K562 (cell line): ENCODE measurements around the gene HJV. TPM values are rescaled to one million over a fixed set of nuclear protein-coding genes. Genes with fewer than 3 reads are reported as not detected.
"Not testable (repeated sequence)": the region's sequence is repeated elsewhere in the genome, so short reads cannot be mapped to it uniquely, and the experiment has no call there.

Experiments
- ATAC-seq: fragments of 200-7000 bp; cut with Tn5 transposase; 3 replicates; pipeline ENCODE4 v1.9.1; 2020; ENCODE audit warnings: moderate library complexity
- BruUV-seq: library from RNA; stranded (reverse); fragments of 400-500 nt; replicated peaks from 2 replicates; lab custom pipeline; 2021; lab: Mats Ljungman, UMichigan
- CTCF ChIA-PET: fragments of 300-600 bp; formaldehyde crosslinking; extraction: SDS; loops from one replicate; lab custom pipeline; 2021; ENCODE audit warnings: low intra/inter-chr PET ratio; lab: Yijun Ruan, JAX
- POLR2A ChIA-PET: fragments of 300-600, 350-650 bp; sonication (Branson Sonifier 250); formaldehyde crosslinking; extraction: SDS; loops from one replicate; lab custom pipeline; 2021; ENCODE audit warnings: antibody characterized with exemption, inconsistent platforms; lab: Yijun Ruan, JAX
- DNase-seq, 4 experiments: peaks; one replicate each; pipeline versions ENCODE4 v3.0.0 to v3.0.0-alpha.2; 2011 to 2018; ENCODE audit warnings: low spot score in 3 of 4, mixed read lengths in 3 of 4; ENCODE audit errors: extremely low read depth in 1 of 4
- FAIRE-seq: peaks from 2 replicates; lab custom pipeline; 2011; peaks lifted over from hg19 to GRCh38; lab: Jason Lieb, UNC
- H2AFZ ChIP-seq: 2 replicates; pipeline ENCODE4 v1.6.0; 2011; ENCODE audit warnings: low read depth, low read length, control low read depth, inconsistent platforms
- H3K27ac ChIP-seq: fragments of 200-600 bp; 3 replicates; pipeline ENCODE4 v1.8.0; 2011; ENCODE audit warnings: low read depth, mild to moderate bottlenecking, control low read depth, inconsistent platforms, low read length, moderate library complexity, mixed read lengths; ENCODE audit errors: extremely low read depth
- H3K27me3 ChIP-seq, 2 experiments: fragments of 300-600 bp in 1 of 2; 2 replicates in 1 of 2; 3 replicates in 1 of 2; pipeline versions ENCODE4 v1.6.0 to v1.8.0; 2011; ENCODE audit warnings: inconsistent platforms in 2 of 2, low read length in 2 of 2, mild to moderate bottlenecking in 1 of 2, mixed read lengths in 1 of 2, moderate library complexity in 1 of 2; ENCODE audit not compliant: control insufficient read depth in 2 of 2, insufficient read depth in 2 of 2
- H3K36me3 ChIP-seq: fragments of 300-600 bp; 3 replicates; pipeline ENCODE4 v1.8.0; 2011; ENCODE audit warnings: mild to moderate bottlenecking, low read length, inconsistent platforms; ENCODE audit not compliant: control insufficient read depth, insufficient read depth
- H3K4me1 ChIP-seq, 2 experiments: fragments of 200-600 bp in 1 of 2; replicated peaks in 1 of 2; 2 replicates in 1 of 2; 3 replicates in 1 of 2; pipeline versions ENCODE4 v1.5.1 to v1.8.0; 2011; ENCODE audit warnings: inconsistent platforms in 2 of 2, low read length in 2 of 2, mild to moderate bottlenecking in 1 of 2, mixed read lengths in 1 of 2, moderate library complexity in 1 of 2; ENCODE audit not compliant: control insufficient read depth in 2 of 2, insufficient read depth in 2 of 2
- H3K4me2 ChIP-seq: 2 replicates; pipeline ENCODE4 v1.6.1; 2011; ENCODE audit warnings: low read length, control low read depth, inconsistent platforms, mixed read lengths; ENCODE audit not compliant: insufficient read depth
- H3K4me3 ChIP-seq: fragments of 200-600 bp; sonication (generic), shearing (Covaris generic); 2 replicates; pipeline ENCODE4 v1.5.1; 2016; ENCODE audit warnings: control low read depth, inconsistent platforms
- H3K79me2 ChIP-seq: fragments of 200-600 bp; 3 replicates; pipeline ENCODE4 v1.8.0; 2011; ENCODE audit warnings: low read length, inconsistent platforms; ENCODE audit not compliant: control insufficient read depth, insufficient read depth
- H3K9ac ChIP-seq, 2 experiments: 2 replicates each; pipeline versions ENCODE4 v1.6.0 to v1.6.1; 2011; ENCODE audit warnings: low read depth in 2 of 2, low read length in 2 of 2, control low read depth in 1 of 2, inconsistent platforms in 1 of 2, mild to moderate bottlenecking in 1 of 2, mixed read lengths in 1 of 2; ENCODE audit not compliant: insufficient read depth in 1 of 2
- H3K9me1 ChIP-seq: one replicate; pipeline ENCODE4 v1.6.0; 2011; ENCODE audit warnings: inconsistent platforms, mild to moderate bottlenecking, low read length, moderate library complexity; ENCODE audit not compliant: control insufficient read depth, insufficient read depth
- H3K9me3 ChIP-seq: replicated peaks from 2 replicates; pipeline ENCODE4 v1.5.1; 2011; ENCODE audit warnings: low read depth, low read length, inconsistent platforms; ENCODE audit not compliant: control insufficient read depth, insufficient read depth
- H4K20me1 ChIP-seq: replicated peaks from 2 replicates; pipeline ENCODE4 v1.6.1; 2011; ENCODE audit warnings: low read length, inconsistent platforms, mixed read lengths; ENCODE audit not compliant: control insufficient read depth, insufficient read depth
- TEAD4 ChIP-seq, 2 experiments: sonication (generic) in 1 of 2; formaldehyde crosslinking in 1 of 2; IDR thresholded peaks; 2 replicates each; pipeline versions ENCODE4 v1.6.1 to v1.8.0; 2012 to 2022; ENCODE audit warnings: borderline replicate concordance in 1 of 2, inconsistent platforms in 1 of 2, low read length in 1 of 2, mild to moderate bottlenecking in 1 of 2, missing genetic modification reagents in 1 of 2
- ZNF57 ChIP-seq: fragments of 450-650 bp; formaldehyde crosslinking; IDR thresholded peaks from 2 replicates; pipeline ENCODE4 v1.4.0; 2020; ENCODE audit warnings: mild to moderate bottlenecking, moderate library complexity
- WGBS: fragments of 100-300 bp; shearing (Covaris generic); methylation state at CpG from one replicate; pipeline ENCODE4 v1.1.6; 2016; ENCODE audit warnings: low coverage, mixed read lengths; ENCODE audit not compliant: insufficient coverage; ENCODE audit errors: missing lambda C conversion rate; 5-methylcytosine and 5-hydroxymethylcytosine counted together
- in situ Hi-C: fragments of 300-500 bp; cut with MboI; formaldehyde crosslinking; loops from 4 replicates; pipeline ENCODE4 v1.15.0; 2018; ENCODE audit warnings: inconsistent platforms, mixed read lengths
- intact Hi-C: fragments of 100-400 bp; cut with micrococcal nuclease; formaldehyde crosslinking; loops from 2 replicates; pipeline ENCODE4 v1.14.2; 2022
- polyA plus RNA-seq, 8 experiments: library from polyadenylated mRNA; depleted of rRNA in 4 of 8; stranded (reverse) in 5 of 8; unstranded in 3 of 8; fragments of >200 nt; fragmentation: Nextera tagmentation in 2 of 8; fragmentation: Illumina TruSeq in 1 of 8; extraction: Ambion mirVana in 2 of 8; extraction: Trizol in 1 of 8; gene quantifications; 2 replicates each; pipeline versions ENCODE4 v1.2.1 to v1.2.3, GENCODE V29; 2011 to 2014; ENCODE audit warnings: inconsistent platforms in 1 of 8, missing spikeins in 1 of 8
- total RNA-seq, 7 experiments: library from RNA; depleted of rRNA in 6 of 7; stranded (reverse); fragments of >200 nt in 6 of 7; fragmentation: Illumina TruSeq in 2 of 7; extraction: Trizol in 2 of 7; gene quantifications; 2 replicates each; pipeline versions ENCODE4 v1.2.1 to v1.2.3, GENCODE V29; 2011 to 2021; ENCODE audit warnings: low replicate concordance in 1 of 7
- TF ChIP-seq, protein P1 (sequence below): fragments of 250-450 bp; sonication (Bioruptor Pico); IDR thresholded peaks from 2 replicates; pipeline ENCODE4 v1.9.0; 2021; ENCODE audit warnings: mild to moderate bottlenecking, inconsistent platforms

Gene HJV
- total and polyA plus RNA-seq, 9 of the 15 experiments (the other 6 are each of a cell fraction or from before 2014, with no cell fraction given), result 1.0 to 6.6 (median 2.4) TPM

DNA sequence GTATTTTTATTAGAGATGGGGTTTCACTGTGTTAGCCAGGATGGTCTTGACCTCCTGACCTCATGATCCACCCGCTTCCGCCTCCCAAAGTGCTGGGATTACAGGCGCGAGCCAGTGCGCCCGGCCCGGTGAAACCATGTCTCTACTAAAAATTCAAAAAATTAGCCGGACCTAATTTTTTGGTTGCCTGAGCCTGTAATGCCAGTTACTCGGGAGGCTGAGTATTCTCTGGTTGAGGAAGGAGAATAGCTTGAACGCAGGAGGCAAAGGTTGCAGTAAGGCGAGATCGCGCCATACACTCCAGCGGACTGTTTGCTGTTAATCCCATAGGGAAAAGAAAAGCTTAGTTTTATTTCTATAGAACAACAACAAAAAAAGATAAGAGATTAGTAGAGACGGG, 29.9 kb upstream of the HJV start (continued):
- TF ChIP-seq, protein P1, sequence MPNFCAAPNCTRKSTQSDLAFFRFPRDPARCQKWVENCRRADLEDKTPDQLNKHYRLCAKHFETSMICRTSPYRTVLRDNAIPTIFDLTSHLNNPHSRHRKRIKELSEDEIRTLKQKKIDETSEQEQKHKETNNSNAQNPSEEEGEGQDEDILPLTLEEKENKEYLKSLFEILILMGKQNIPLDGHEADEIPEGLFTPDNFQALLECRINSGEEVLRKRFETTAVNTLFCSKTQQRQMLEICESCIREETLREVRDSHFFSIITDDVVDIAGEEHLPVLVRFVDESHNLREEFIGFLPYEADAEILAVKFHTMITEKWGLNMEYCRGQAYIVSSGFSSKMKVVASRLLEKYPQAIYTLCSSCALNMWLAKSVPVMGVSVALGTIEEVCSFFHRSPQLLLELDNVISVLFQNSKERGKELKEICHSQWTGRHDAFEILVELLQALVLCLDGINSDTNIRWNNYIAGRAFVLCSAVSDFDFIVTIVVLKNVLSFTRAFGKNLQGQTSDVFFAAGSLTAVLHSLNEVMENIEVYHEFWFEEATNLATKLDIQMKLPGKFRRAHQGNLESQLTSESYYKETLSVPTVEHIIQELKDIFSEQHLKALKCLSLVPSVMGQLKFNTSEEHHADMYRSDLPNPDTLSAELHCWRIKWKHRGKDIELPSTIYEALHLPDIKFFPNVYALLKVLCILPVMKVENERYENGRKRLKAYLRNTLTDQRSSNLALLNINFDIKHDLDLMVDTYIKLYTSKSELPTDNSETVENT (CRISPR knock-in tag), result no peak
- no peak for TF ChIP-seq ZNF57 (CRISPR knock-in tag)
- TF ChIP-seq TEAD4 (IDR thresholded peaks at IDR 0.05; ENCODE audit: low read length), result no peak
- no peak for TF ChIP-seq TEAD4 (CRISPR knock-in tag; IDR thresholded peaks at IDR 0.05; ENCODE audit: borderline replicate concordance)

DNA sequence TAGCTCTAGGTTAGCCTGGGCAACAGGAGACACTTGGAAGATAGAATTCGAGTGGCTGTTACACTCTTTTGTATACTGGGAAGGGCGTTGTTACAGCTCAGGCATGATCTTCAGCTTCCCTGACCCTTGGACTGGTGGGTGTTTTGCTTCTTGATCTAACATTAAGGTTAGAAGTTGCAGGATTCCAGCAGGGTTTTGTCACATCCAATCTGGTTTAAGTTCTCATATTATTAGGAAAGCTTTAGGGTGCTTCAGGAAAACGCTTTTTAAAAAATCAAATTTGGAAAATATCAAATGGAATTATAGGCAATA, 29.1 kb upstream of the HJV start:
- DNase-seq, H3K4me1 ChIP-seq, H3K27me3 ChIP-seq, H3K9me1 ChIP-seq, BruUV-seq, H3K36me3 ChIP-seq, H3K9me3 ChIP-seq, ATAC-seq, H4K20me1 ChIP-seq, intact Hi-C loops, H3K4me2 ChIP-seq, H3K79me2 ChIP-seq, FAIRE-seq, H3K4me3 ChIP-seq, H3K9ac ChIP-seq: not testable (repeated sequence)
- ChIA-PET CTCF (interaction anchor here (0.7 kb wide), 1 partner anchor 15 kb away, joined by 3 read pairs; no protein-coding TSS in a partner anchor), POLR2A (interaction anchor here (0.6 to 7.8 kb wide), 5 partner anchors 14 to 93 kb away, joined by 3 to 183 read pairs (median 9); partner anchors contain the start of genes HJV and LIX1L)
- in situ Hi-C loops, result loop anchor here (10.0 kb wide), 1 partner anchor 954 kb away; no protein-coding TSS in a partner anchor
- Histone ChIP-seq H2AFZ (peak overlapping the region; percentile 63; the same call in 1 of the 2 replicates), H3K27ac (peak overlapping the region; percentile 60; the same call in 1 of the 3 replicates)
- 65% methylated on average over 2 of the region's 3 CpGs for WGBS

GRCh38 chr1:146049866-146050651, 28.5 kb upstream of the HJV start:
- not testable (repeated sequence) for FAIRE-seq

More at GRCh38 chr1:146049866-146050651, 28.5 kb upstream of the HJV start:
- H3K4me2 ChIP-seq, H4K20me1 ChIP-seq, H2AFZ ChIP-seq, H3K9ac ChIP-seq, BruUV-seq, H3K27ac ChIP-seq, H3K36me3 ChIP-seq, H3K9me1 ChIP-seq, intact Hi-C loops, H3K4me3 ChIP-seq, H3K27me3 ChIP-seq, ATAC-seq, H3K4me1 ChIP-seq, H3K79me2 ChIP-seq, H3K9me3 ChIP-seq, DNase-seq: not testable (repeated sequence)
- ChIA-PET CTCF (interaction anchor here (0.7 kb wide), 1 partner anchor 14 kb away, joined by 3 read pairs; no protein-coding TSS in a partner anchor), POLR2A (interaction anchor here (0.6 to 7.8 kb wide), 5 partner anchors 13 to 92 kb away, joined by 3 to 183 read pairs (median 4); partner anchors contain the start of genes ANKRD34A, HJV, LIX1L and POLR3GL)
- in situ Hi-C loops, result loop anchor here (10.0 to 25.0 kb wide), 3 partner anchors 262 to 955 kb away; no protein-coding TSS in a partner anchor
- WGBS, result 93% methylated on average over 11 of the region's 12 CpGs
